Measurements from ENCODE around the gene SELP.

DNA sequence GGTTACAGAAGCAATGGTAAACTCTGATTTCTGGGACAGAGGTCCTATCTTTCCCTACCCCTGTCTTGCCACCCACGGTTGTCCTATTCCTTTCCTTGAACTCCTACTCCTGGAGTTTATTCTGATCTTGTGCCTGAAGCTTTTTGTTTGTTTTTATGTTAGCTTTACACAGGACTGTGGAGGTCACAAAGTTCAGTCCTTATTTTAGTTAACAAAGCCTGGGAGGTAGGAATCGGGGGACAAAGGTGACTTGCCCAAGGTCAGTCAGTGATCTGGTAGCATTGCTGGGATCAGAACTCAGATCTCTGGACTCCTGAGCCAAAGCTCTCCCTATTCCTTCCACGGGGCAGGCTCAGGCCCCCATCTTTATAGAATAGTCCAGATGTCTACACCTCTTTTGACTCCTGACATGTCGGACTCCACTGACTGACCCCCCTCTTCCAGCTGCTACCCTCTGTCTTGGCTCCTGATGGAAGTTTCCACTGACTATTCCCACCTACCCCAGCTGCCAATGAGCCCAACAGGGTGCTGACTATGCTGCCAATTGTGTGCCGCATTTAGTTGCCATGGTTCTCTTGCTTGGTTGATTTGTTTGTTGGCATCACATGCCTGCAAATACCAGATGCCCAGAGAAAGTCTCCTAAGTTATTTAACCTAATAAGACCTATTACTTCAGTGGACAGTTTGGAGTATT, 53.5 kb downstream of the SELP start:
- TF ChIP-seq, protein P1, sequence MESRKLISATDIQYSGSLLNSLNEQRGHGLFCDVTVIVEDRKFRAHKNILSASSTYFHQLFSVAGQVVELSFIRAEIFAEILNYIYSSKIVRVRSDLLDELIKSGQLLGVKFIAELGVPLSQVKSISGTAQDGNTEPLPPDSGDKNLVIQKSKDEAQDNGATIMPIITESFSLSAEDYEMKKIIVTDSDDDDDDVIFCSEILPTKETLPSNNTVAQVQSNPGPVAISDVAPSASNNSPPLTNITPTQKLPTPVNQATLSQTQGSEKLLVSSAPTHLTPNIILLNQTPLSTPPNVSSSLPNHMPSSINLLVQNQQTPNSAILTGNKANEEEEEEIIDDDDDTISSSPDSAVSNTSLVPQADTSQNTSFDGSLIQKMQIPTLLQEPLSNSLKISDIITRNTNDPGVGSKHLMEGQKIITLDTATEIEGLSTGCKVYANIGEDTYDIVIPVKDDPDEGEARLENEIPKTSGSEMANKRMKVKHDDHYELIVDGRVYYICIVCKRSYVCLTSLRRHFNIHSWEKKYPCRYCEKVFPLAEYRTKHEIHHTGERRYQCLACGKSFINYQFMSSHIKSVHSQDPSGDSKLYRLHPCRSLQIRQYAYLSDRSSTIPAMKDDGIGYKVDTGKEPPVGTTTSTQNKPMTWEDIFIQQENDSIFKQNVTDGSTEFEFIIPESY (IDR thresholded peaks at IDR 0.05) = peak; percentile 39
- TF ChIP-seq, protein P2, sequence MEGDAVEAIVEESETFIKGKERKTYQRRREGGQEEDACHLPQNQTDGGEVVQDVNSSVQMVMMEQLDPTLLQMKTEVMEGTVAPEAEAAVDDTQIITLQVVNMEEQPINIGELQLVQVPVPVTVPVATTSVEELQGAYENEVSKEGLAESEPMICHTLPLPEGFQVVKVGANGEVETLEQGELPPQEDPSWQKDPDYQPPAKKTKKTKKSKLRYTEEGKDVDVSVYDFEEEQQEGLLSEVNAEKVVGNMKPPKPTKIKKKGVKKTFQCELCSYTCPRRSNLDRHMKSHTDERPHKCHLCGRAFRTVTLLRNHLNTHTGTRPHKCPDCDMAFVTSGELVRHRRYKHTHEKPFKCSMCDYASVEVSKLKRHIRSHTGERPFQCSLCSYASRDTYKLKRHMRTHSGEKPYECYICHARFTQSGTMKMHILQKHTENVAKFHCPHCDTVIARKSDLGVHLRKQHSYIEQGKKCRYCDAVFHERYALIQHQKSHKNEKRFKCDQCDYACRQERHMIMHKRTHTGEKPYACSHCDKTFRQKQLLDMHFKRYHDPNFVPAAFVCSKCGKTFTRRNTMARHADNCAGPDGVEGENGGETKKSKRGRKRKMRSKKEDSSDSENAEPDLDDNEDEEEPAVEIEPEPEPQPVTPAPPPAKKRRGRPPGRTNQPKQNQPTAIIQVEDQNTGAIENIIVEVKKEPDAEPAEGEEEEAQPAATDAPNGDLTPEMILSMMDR (IDR thresholded peaks at IDR 0.05; ENCODE audit: low read depth, low read length, missing input control) = no peak
- TF ChIP-seq GABPA (IDR thresholded peaks at IDR 0.05 in 1 of 2, conservative IDR thresholded peaks at IDR 0.05 in 1 of 2) (no peak), FOXA2 (IDR thresholded peaks at IDR 0.05) (peak; percentile 42), RXRA (IDR thresholded peaks at IDR 0.05) (peak; percentile 86 to 90), NR2F2 (IDR thresholded peaks at IDR 0.05) (peak; percentile 58), FOXA1 (IDR thresholded peaks at IDR 0.05) (no peak)
- TF ChIP-seq, protein P3, sequence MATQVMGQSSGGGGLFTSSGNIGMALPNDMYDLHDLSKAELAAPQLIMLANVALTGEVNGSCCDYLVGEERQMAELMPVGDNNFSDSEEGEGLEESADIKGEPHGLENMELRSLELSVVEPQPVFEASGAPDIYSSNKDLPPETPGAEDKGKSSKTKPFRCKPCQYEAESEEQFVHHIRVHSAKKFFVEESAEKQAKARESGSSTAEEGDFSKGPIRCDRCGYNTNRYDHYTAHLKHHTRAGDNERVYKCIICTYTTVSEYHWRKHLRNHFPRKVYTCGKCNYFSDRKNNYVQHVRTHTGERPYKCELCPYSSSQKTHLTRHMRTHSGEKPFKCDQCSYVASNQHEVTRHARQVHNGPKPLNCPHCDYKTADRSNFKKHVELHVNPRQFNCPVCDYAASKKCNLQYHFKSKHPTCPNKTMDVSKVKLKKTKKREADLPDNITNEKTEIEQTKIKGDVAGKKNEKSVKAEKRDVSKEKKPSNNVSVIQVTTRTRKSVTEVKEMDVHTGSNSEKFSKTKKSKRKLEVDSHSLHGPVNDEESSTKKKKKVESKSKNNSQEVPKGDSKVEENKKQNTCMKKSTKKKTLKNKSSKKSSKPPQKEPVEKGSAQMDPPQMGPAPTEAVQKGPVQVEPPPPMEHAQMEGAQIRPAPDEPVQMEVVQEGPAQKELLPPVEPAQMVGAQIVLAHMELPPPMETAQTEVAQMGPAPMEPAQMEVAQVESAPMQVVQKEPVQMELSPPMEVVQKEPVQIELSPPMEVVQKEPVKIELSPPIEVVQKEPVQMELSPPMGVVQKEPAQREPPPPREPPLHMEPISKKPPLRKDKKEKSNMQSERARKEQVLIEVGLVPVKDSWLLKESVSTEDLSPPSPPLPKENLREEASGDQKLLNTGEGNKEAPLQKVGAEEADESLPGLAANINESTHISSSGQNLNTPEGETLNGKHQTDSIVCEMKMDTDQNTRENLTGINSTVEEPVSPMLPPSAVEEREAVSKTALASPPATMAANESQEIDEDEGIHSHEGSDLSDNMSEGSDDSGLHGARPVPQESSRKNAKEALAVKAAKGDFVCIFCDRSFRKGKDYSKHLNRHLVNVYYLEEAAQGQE (IDR thresholded peaks at IDR 0.05) = peak; percentile 59
- TF ChIP-seq, protein P4, sequence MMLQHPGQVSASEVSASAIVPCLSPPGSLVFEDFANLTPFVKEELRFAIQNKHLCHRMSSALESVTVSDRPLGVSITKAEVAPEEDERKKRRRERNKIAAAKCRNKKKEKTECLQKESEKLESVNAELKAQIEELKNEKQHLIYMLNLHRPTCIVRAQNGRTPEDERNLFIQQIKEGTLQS (IDR thresholded peaks at IDR 0.05) = peak; percentile 15

Measured in liver (tissue), 3 donors.